ENCODE measurements around the gene GBGT1. TPM values are rescaled to one million over a fixed set of nuclear protein-coding genes. Genes with fewer than 3 reads are reported as not detected.
A peak's percentile ranks its signal among the peaks of the same experiment; 100 is the strongest.
"Not testable (repeated sequence)": the region's sequence is repeated elsewhere in the genome, so short reads cannot be mapped to it uniquely, and the experiment has no call there.

The GBGT1 gene
- total and polyA plus RNA-seq, 9 of the 15 experiments (the other 6 are each of a cell fraction or from before 2014, with no cell fraction given), result 0.55 to 25.8 (median 13.7) TPM

GRCh38 chr9:133170716-133171115, 7.0 kb upstream of the GBGT1 start (continued):
- TF ChIP-seq FOXP1 (CRISPR knock-in tag; IDR thresholded peaks at IDR 0.05), result no peak
- TF ChIP-seq TAF7 (tag; IDR thresholded peaks at IDR 0.05), result no peak

- H2AFZ ChIP-seq (ENCODE audit: low read depth, low read length); H3K36me3 ChIP-seq (ENCODE audit: control insufficient read depth, insufficient read depth, low read length); H3K9ac ChIP-seq (ENCODE audit: insufficient read depth in 1 of 2, low read depth in 2 of 2, low read length in 2 of 2); ATAC-seq; CTCF ChIA-PET (ENCODE audit: low intra/inter-chr PET ratio); H3K4me3 ChIP-seq; intact Hi-C loops (cut with micrococcal nuclease); FAIRE-seq; H4K20me1 ChIP-seq (replicated peaks; ENCODE audit: control insufficient read depth, insufficient read depth, low read length); DNase-seq (ENCODE audit: extremely low read depth in 1 of 4, low spot score in 3 of 4); H3K79me2 ChIP-seq (ENCODE audit: control insufficient read depth, insufficient read depth, low read length); BruUV-seq (replicated peaks); in situ Hi-C loops (cut with MboI); H3K4me2 ChIP-seq (ENCODE audit: insufficient read depth, low read length); H3K27ac ChIP-seq (ENCODE audit: extremely low read depth, low read depth, low read length); H3K9me1 ChIP-seq (ENCODE audit: control insufficient read depth, insufficient read depth, low read length); H3K9me3 ChIP-seq (replicated peaks; ENCODE audit: control insufficient read depth, insufficient read depth, low read depth, low read length): not testable (repeated sequence)
- POLR2A ChIA-PET, result interaction anchor here (0.5 kb wide), 2 partner anchors 127 to 1409 kb away, joined by 3 read pairs; no protein-coding TSS in a partner anchor
- Histone ChIP-seq H3K4me1 (replicated peaks in 1 of 2; ENCODE audit: control insufficient read depth in 2 of 2, insufficient read depth in 2 of 2, low read length in 2 of 2) (peaks cover 0 to 18% of the 10 kb centered on the region in 2 experiments; a peak in 3 of 5 replicates), H3K27me3 (ENCODE audit: control insufficient read depth in 2 of 2, insufficient read depth in 2 of 2, low read length in 2 of 2) (peaks cover 0 to 16% of the 10 kb centered on the region in 2 experiments; a peak in 2 of 5 replicates)
- WGBS (ENCODE audit: insufficient coverage, low coverage, missing lambda C conversion rate), result 22% methylated on average over 1 of the region's 12 CpGs
These were observed 6.0 kb upstream of the GBGT1 start for GRCh38 chr9:133169687-133170086.

- ChIA-PET POLR2A (no interaction called here), CTCF (ENCODE audit: low intra/inter-chr PET ratio) (no interaction called here)
- Histone ChIP-seq H2AFZ (ENCODE audit: low read depth, low read length) (no peak overlapping the region), H3K9me1 (ENCODE audit: control insufficient read depth, insufficient read depth, low read length) (no peaks in the 10 kb centered on the region), H3K79me2 (ENCODE audit: control insufficient read depth, insufficient read depth, low read length) (no peaks in the 10 kb centered on the region), H3K9ac (ENCODE audit: insufficient read depth in 1 of 2, low read depth in 2 of 2, low read length in 2 of 2) (no peak overlapping the region), H3K9me3 (replicated peaks; ENCODE audit: control insufficient read depth, insufficient read depth, low read depth, low read length) (no peaks in the 10 kb centered on the region), H3K4me2 (ENCODE audit: insufficient read depth, low read length) (no peak overlapping the region), H3K27ac (ENCODE audit: extremely low read depth, low read depth, low read length) (no peak overlapping the region), H4K20me1 (replicated peaks; ENCODE audit: control insufficient read depth, insufficient read depth, low read length) (no peaks in the 10 kb centered on the region), H3K36me3 (ENCODE audit: control insufficient read depth, insufficient read depth, low read length) (no peaks in the 10 kb centered on the region), H3K27me3 (ENCODE audit: control insufficient read depth in 2 of 2, insufficient read depth in 2 of 2, low read length in 2 of 2) (peaks cover 0 to 14% of the 10 kb centered on the region in 2 experiments; a peak in 2 of 5 replicates), H3K4me3 (no peak overlapping the region), H3K4me1 (replicated peaks in 1 of 2; ENCODE audit: control insufficient read depth in 2 of 2, insufficient read depth in 2 of 2, low read length in 2 of 2) (peaks cover 3 to 24% of the 10 kb centered on the region in 2 experiments; a peak in 4 of 5 replicates)
- no TSS peak for BruUV-seq (replicated peaks)
- 83% methylated on average over 11 of the region's 13 CpGs for WGBS (ENCODE audit: insufficient coverage, low coverage, missing lambda C conversion rate)
- FAIRE-seq, result no peak
- intact Hi-C loops (cut with micrococcal nuclease), result no loop called here
- no peak for ATAC-seq
- DNase-seq (ENCODE audit: extremely low read depth in 1 of 4, low spot score in 3 of 4), result no peak
- in situ Hi-C loops (cut with MboI), result no loop called here
- TF ChIP-seq E2F5 (CRISPR knock-in tag; IDR thresholded peaks at IDR 0.05), result no peak
- TF ChIP-seq, protein P1, sequence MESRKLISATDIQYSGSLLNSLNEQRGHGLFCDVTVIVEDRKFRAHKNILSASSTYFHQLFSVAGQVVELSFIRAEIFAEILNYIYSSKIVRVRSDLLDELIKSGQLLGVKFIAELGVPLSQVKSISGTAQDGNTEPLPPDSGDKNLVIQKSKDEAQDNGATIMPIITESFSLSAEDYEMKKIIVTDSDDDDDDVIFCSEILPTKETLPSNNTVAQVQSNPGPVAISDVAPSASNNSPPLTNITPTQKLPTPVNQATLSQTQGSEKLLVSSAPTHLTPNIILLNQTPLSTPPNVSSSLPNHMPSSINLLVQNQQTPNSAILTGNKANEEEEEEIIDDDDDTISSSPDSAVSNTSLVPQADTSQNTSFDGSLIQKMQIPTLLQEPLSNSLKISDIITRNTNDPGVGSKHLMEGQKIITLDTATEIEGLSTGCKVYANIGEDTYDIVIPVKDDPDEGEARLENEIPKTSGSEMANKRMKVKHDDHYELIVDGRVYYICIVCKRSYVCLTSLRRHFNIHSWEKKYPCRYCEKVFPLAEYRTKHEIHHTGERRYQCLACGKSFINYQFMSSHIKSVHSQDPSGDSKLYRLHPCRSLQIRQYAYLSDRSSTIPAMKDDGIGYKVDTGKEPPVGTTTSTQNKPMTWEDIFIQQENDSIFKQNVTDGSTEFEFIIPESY (CRISPR knock-in tag; IDR thresholded peaks at IDR 0.05), result 0 out of 2 replicates have a peak, but pooled peaks have one; percentile 22
These were observed 5.4 kb upstream of the GBGT1 start for GRCh38 chr9:133169102-133169501.

All from K562 (cell line).